NK-92 (cell line): Measurements from ENCODE around the gene FBXW11.
"Not testable (repeated sequence)": the region's sequence is repeated elsewhere in the genome, so short reads cannot be mapped to it uniquely, and the experiment has no call there.

Source experiments
- DNase-seq: peaks from one replicate; lab custom pipeline; 2025; ENCODE audit not compliant: unreplicated experiment; lab: John Stamatoyannopoulos, UW

FBXW11 gene

DNA sequence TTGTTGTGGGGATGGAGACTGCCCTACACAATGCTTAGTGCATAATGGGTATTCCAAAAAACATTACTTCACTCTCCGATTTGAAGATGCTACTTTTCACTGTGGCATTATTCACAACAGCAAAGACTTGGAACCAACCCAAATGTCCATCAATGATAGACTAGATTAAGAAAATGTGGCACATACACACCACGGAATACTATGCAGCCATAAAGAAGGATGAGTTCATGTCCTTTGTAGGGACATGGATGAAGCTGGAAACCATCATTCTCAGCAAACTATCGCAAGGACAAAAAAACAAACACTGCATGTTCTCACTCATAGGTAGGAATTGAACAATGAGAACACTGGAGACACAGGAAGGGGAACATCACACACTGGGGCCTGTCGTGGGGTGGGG is 90.7 kb downstream of the FBXW11 start:
- DNase-seq = not testable (repeated sequence)

DNA sequence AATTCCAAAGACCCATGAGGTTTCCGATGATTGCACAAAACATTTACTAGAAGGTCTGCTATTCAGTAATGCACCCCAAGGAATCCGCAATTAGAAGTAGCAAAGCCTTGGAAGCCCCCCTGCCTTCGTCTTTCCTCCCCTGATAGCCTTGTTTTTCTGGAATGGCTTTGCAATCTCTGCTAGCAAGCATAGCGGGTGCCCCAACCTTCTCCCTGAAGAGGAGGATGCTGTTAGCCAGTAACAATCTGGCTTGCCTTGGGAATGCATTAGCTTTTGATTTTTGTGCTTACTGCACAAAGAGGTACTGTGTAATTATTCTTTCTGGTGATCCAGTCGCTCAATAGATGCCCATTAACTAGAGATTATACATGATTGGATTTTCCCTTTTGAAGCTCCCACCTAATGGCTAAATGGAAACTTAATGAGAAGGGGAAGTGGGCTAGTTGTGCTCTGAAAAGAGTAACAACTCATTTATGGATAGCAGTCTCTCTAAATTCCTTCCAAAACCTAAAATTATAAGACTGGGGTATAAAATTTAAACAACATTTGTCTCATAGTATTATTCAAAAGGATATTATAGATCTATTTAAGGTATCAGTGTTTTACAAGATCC is 91.6 kb downstream of the FBXW11 start:
- no peak for DNase-seq

DNA sequence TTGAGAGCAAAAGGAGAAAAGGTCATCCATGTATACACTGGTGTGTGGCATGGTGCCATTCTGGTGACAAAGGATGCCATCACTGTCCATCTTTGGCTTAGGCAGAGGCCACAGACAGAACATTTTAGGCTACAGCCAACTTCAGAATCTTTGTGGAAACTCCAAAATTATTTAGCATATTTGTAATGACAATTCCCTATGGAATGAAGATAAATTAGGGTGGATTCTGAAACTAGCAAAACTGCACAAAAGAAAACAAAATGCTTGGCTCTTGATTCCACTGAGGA is 92.5 kb downstream of the FBXW11 start:
- no peak for DNase-seq

DNA sequence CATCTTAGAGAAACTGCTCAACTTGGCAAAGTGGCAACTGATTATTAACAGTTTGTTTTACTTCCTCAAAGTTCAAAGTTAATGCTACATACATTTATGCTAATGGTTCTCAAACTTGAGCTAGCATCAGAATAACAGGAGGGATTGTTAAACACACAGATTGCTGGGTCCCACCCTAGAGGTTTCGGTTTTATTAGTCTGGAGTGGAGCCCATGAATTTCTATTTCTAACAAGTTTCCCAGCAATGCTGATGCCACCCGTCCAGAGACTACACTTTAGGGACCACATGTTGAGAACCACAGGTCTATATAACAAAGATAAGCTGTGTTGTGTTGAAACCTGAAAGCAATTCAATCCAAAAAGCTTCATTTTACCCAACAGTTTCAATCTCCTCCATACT is 95.3 kb downstream of the FBXW11 start:
- no peak for DNase-seq

DNA sequence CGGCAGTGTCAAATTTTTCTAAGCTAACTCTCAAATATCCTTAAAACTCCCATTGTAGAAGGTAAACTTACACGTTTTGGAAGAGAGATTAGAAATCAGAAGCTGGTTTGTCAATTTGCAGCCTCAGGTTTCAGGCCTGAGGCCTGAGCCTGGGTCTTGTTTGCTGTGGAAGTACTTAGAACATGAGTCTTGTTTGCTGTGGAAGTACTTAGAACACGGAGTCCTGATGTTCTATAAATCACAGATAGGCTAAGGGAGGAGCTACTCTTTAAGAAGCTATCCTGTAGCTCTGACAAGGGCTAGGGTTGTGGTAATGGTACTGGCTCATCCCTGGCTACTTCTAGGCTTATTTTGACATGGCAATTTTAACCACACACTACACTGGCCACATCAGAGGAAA is 97.8 kb downstream of the FBXW11 start:
- no peak for DNase-seq

DNA sequence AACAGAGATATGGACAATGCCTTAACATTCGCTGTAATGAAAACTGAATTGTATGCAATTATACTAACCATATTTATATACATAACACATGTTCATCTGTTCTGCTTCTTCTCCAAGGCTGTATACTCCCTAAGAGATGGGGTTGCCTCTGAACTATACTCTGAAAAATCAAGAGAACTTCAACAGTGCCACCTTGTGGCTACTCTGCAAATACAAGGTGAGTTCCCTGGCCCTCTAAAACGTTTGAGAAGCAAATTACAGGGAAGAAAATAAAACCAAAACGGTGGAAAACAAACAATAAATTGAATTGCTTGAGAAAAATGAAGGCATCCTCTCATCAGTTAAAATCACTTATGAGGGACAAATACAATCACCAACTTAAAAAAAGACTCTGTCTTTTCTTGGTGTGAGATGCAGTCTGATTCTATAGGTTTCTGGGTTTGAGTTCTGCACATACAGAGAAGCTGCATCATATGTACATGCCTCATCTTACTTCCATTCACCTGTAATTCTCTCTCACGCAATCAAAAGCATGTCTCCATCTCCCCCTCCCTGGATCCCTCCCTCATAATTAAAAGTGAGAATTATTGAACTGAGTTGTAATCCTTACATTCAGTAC is 98.6 kb downstream of the FBXW11 start:
- no peak for DNase-seq

DNA sequence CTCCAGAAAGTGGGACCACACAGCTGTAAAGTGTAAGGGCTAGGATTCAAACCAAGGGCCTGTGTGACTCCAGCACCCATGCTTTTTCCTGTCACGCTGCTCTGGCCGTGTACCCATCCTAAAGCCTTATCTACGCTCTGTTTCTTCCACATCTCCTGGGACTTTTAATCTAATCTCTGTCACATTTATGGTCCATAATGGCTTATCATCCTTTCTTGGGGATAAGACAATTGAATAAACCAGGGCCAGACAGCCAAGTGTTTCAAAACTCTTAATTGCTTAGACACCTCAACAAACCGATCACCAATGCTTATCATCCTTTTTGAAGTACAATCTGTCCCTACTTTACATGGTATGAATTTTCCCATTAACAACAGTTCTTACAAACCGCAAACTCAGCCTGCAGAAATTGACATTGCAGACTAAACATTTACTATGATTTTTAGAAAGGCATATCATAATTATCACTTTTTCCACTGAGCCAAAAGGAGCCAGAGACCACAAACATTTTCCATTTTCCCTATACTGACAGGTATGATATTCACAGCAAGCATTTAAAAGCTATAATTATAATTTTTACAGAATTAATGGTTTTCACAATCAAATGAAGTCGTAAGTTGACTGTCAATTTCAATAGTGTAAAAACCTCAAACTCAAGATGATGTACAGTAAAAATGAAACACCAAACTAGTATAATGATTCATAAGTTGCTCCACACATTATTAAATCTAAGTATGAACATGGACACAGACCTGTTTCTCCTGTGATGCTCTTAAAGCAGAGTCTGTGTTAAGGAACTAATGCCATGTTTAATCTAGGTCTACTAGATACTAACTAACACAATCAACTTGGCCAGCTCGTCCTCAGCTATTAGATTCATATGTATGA is 99.5 kb downstream of the FBXW11 start:
- no peak for DNase-seq

DNA sequence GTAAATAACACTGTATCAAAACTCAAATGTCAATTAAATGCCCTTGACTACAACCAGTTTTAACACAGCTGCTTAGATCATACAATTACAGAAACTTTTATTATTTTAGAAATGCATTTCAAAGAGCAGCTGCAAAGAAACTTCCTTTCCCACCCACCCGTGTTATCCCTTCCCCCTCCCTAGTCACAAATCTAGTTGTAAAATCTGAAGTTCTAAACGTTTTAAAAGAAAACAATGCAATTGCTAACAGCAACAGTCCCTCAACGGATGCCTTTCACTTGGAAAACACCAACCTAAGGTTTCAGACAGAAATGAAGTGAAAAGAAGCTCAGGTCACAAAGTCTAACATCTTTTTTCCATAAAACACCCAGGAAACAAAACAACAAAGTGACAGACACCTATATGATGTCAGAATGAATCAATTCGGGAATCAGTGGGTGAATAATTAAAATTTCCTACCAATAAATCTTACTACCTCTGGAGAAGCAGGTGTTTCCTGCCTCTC is 100.3 kb downstream of the FBXW11 start:
- no peak for DNase-seq

DNA sequence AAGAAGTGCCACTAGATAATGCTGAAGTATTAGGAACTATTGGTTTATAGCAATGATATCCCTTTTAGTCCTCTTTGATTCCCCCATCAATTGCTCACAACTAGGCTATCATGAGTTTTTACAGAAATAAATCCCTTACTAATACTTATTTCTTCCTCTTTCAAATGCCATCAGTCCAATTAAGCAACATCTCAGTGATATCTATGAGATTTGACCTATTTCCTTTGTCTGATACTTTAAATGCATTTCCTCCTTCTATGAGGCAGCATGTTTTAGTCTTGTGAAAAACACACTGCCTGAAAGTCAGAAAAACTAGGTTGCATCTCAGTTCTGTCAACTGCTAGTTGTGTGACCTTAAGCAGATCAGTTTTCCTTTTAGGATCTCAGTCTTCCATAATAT is 101.6 kb downstream of the FBXW11 start:
- DNase-seq = no peak

DNA sequence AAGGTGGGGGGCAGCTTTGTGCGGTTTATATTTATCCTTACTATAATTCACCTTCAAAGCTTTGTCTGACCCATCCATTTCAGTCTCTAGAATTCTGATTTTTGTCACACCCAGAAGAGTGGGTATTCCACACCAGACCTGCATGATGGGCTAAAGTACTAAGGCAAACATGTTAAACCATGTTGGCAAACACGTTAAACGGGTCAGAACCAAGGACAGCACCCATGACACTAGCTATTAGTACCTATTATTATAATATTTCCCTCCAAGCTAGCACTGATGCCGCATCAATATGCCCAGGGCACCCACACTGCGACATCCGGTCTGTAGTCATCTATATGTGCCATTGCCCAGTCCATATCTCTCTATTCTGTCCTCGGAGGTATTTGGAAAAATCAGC is 104.7 kb downstream of the FBXW11 start:
- DNase-seq = no peak

DNA sequence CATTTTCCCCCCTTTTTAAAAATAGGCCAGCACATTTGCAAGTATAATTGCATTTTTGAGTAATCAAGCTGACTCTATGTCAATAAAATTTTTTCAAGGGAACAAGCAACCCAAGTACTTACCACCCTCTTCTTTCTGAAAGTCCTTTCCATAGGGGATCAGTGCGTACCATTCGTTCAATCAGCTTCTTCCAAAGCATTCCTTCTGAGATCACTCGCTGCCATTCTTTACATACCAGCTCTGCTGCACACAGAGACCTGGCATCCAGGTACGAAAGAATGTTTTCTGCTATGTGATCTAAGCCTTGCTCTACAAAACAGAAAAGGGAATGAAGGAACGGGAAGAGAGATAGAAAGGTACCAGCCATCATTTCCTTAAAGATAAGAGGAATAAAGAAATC is 106.6 kb downstream of the FBXW11 start:
- DNase-seq = no peak

DNA sequence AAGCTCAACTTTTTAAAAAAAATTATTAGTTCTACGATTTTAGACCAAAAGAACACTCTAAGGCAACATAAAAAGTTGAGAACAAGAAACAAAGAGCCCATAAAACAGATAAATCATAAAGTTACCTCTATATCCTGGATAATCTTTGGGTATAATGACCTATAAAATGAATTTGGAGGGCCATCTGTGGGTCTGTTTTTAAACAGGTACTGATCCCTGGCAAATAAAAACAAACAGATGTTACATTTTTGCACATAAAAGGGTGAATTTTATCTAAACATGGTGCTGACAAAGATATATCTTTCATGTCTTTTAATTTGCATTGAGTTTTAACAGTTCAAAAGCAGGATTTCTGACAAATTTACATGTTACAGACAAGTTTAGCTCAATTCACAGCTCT is 107.6 kb downstream of the FBXW11 start:
- no peak for DNase-seq

DNA sequence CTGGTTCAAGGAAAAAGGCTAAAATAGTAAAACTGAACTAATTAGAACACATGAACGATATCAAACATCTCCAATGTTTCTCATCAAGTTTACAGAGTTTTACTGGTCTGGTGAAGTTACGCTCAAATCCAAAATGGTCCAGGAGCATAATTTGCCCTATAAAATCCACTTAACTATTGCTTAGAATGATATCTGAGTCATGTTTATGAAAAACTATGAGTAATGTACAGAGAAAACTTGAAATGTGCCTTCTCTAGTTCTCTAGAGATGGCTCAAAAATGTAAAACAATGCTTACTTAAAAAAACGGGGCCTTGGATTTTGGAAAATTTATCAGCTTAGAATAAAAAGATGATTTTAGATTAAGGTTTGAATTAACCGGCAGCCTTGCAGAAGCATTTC is 108.1 kb downstream of the FBXW11 start:
- no peak for DNase-seq

DNA sequence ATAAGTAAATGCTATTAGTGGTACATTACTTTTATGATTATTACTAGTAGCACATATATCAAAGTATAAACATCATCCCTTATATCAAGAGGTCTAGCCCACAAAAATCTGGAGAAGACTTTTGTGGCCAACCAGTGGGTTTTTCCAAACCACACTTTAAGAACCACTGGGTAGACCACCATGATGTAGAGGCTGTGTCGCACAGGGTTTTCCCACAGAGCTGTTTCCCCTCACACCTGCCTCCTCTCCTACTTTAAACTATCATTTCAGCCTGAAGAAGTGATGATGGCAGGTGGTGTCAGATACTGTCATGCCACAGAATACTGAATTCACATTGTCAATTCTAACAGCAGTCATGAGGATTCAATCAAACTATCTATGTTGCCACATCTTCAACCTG is 109.2 kb downstream of the FBXW11 start:
- no peak for DNase-seq

DNA sequence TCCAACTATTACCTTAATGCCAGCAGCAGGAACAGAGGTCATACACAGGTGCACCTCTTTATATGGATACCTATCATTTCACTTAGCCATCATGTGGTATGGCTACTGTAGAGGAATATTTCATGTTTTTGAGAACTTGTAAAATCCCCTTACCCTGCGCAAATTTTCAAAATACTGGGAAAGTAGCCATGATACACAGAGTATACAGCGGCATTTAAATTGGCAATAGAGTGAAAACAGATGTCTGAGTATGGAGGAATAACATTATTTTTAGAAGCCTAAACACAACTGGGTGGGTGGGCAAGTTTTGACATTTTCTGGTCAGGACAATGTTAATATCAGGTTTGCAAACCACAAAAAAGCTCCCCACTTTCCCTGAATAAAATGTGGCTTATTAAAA is 111.4 kb downstream of the FBXW11 start:
- DNase-seq = no peak

DNA sequence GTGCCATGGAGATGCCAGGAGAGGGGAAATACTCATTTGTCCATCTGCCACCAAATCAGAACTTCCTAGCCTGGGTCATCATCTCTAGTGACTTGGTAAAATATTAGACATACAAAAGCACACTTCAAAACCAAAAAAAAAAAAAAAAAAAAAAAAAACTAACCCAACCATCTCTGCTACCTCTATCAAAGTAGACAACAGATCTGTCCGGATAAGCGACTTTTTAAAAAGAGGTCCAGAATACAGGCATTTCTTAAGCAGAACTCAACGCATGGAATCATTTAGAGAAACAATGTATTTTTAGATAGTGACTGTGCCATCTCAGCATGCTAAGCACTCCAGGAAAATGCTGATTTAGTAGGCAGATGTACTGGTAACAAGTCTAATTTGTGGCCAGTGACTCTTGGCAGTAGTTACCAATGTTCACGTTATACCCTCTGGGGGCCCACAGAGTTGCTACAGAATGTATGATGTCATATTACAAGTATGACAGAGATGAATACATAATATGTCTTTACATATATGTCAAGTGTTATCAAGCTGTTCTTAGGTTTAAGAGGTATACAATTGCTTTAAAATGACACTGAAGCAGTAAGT is 113.0 kb downstream of the FBXW11 start:
- no peak for DNase-seq

DNA sequence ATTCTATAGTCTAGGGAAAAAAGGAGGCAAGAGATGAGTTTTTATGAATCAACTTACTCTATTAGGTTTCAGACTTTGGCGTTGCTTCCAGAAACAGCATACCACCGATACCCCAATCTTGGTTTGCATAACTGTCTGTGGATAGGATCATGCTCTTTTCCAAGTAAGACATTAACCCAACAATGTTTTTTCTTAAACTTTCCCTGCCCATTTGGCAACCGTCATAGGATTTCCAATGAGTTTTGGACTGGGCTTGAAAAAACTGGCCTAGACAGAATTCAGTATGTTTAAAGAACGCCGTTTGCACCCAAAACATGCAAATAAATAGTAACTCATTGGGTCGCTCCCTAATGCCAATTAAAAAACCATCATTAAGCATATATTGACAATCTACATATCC is 114.8 kb downstream of the FBXW11 start:
- DNase-seq = no peak

DNA sequence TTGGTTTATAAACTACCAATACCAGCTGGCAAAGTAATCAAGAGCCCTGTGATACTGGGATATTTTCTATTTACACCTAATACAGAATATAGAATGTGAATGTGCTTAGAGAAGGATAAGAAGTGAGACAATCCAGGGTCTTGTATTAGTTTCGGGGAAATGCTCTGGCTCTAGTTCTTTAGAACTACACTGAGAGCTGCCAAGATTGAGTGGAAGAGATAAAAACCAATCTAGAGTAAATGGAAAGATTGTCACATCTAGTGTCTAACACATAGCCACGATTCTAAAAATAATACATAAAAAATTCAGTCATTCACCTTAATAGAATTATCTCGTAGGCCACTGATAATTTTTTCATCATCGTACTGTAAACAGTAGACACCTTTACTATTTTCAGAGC is 115.3 kb downstream of the FBXW11 start:
- no peak for DNase-seq

DNA sequence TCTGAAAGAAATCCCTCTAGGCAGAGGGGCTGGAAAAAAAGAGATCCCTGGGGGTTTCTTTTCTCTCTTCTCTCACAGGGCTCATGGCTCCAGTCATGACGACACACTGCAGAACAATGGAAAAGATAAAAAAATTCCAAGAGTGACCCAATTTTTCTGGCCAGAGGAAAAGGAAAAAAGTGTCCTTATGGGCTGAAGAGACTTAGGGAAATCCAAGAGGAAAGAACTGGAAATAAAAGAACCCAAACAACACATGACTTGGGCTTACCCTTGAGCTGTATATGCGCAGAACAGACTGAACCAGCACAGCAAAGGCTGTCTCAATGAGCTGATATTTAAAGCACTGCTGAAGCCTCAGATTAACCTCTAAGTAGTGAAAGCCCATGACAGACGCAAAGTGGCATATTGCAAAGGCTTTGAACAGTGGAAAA is 118.4 kb downstream of the FBXW11 start:
- no peak for DNase-seq

DNA sequence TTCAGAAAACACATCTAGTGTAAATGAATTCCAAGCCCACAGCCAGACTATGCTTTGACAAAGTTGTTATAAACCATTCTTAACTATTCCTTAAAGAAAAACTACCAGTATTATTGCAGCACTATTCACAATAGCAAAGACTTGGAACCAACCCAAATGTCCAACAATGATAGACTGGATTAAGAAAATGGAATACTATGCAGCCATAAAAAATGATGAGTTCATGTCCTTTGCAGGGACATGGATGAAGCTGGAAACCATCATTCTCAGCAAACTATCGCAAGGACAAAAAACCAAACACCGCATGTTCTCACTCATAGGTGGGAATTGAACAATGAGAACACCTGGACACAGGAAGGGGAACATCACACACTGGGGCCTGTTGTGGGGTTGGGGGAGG is 120.4 kb downstream of the FBXW11 start:
- not testable (repeated sequence) for DNase-seq

DNA sequence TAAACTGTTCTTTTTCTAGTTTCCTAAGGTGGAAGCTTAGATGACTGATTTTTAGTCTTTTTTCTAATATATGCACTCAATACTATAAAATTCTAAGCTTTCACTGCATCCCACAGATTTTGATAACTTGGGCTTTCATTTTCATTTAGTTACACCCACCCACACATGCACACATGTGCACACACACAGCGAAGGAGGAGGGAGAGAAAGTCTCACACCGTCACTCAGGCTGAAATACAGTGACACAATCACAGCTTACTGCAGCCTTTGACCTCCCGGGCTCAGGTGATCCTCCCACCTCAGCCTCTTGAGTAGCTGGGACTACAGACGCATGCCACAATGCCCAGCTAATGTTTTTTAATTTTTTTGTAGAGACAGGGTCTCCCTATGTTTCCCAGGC is 124.3 kb downstream of the FBXW11 start:
- no peak for DNase-seq

DNA sequence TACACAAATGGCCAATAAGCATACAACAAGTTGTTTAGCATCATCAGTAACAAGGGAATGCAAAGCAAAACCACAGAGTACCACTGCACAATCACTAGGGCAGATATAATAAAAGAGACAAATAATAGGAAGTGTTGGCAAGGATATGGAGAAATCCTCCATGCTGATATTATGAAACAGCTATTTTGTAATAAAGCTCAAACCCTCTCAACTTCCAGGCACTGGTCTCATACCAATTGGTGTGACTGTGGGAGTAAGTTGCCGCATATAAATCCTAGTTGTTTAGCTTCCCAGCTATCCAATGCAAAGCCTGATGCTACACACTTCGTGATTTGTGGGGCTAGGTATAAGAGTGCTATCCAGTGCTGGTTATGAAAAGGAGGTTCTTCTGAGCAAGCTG is 132.2 kb downstream of the FBXW11 start:
- DNase-seq = no peak
